SK-N-SH treated with all-trans-retinoic acid at 6 μM for 48 hours (cell line): Measurements from ENCODE around the gene GBF1.

Source experiments
- ATAC-seq: fragments of 200-7000 bp; cut with Tn5 transposase; 3 replicates; pipeline ENCODE4 v1.9.1; 2020; ENCODE audit warnings: mild to moderate bottlenecking, moderate library complexity
- ARNTL ChIP-seq: fragments of 450-650 bp; formaldehyde crosslinking; IDR thresholded peaks from 2 replicates; pipeline ENCODE4 v1.5.0; 2020; ENCODE audit warnings: low read depth, mild to moderate bottlenecking, moderate library complexity, borderline replicate concordance
- CSDC2 ChIP-seq: fragments of 250-450 bp; sonication (Bioruptor Pico); IDR thresholded peaks from 2 replicates; pipeline ENCODE4 v1.5.0; 2020; ENCODE audit warnings: mild to moderate bottlenecking, moderate library complexity
- ESRRG ChIP-seq: fragments of 250-450 bp; sonication (Bioruptor Pico); IDR thresholded peaks from 2 replicates; pipeline ENCODE4 v1.6.1; 2021; ENCODE audit warnings: mild to moderate bottlenecking
- ISL1 ChIP-seq: fragments of 250-450 bp; sonication (Bioruptor Pico); IDR thresholded peaks from 2 replicates; pipeline ENCODE4 v2.1.2; 2022; ENCODE audit warnings: mild to moderate bottlenecking, moderate library complexity
- OSR1 ChIP-seq: fragments of 250-450 bp; sonication (Bioruptor Pico); IDR thresholded peaks from 2 replicates; pipeline ENCODE4 v1.8.0; 2022; ENCODE audit warnings: moderate library complexity, mild to moderate bottlenecking, inconsistent platforms
- PPARA ChIP-seq: fragments of 250-450 bp; sonication (Bioruptor Pico); IDR thresholded peaks from 2 replicates; pipeline ENCODE4 v1.5.0; 2020; ENCODE audit warnings: mild to moderate bottlenecking, borderline replicate concordance
- RARB ChIP-seq: fragments of 250-450 bp; sonication (Bioruptor Pico); IDR thresholded peaks from 2 replicates; pipeline ENCODE4 v1.8.0; 2021; ENCODE audit warnings: mild to moderate bottlenecking, moderate library complexity
- SNAI2 ChIP-seq: fragments of 250-450 bp; sonication (Bioruptor Pico); IDR thresholded peaks from 2 replicates; pipeline ENCODE4 v1.5.0; 2020; ENCODE audit warnings: mild to moderate bottlenecking, moderate library complexity
- TCF4 ChIP-seq: fragments of 250-450 bp; sonication (Bioruptor Pico); IDR thresholded peaks from 2 replicates; pipeline ENCODE4 v1.8.0; 2021; ENCODE audit warnings: mild to moderate bottlenecking, moderate library complexity, borderline replicate concordance
- ZC3H10 ChIP-seq: fragments of 250-450 bp; sonication (Bioruptor Pico); IDR thresholded peaks from 2 replicates; pipeline ENCODE4 v1.5.1; 2021; ENCODE audit warnings: mild to moderate bottlenecking, moderate library complexity
- ZFP3 ChIP-seq: fragments of 250-450 bp; sonication (Bioruptor Pico); IDR thresholded peaks from 2 replicates; pipeline ENCODE4 v1.5.0; 2020; ENCODE audit warnings: mild to moderate bottlenecking, moderate library complexity
- ZFP30 ChIP-seq: fragments of 450-650 bp; formaldehyde crosslinking; IDR thresholded peaks from 2 replicates; pipeline ENCODE4 v1.5.0; 2022; ENCODE audit warnings: mild to moderate bottlenecking, moderate library complexity
- ZNF565 ChIP-seq: fragments of 450-650 bp; formaldehyde crosslinking; conservative IDR thresholded peaks from 2 replicates; pipeline ENCODE4 v1.5.0; 2020; ENCODE audit warnings: low read depth, mild to moderate bottlenecking, moderate library complexity
- ZNF70 ChIP-seq: fragments of 450-650 bp; formaldehyde crosslinking; IDR thresholded peaks from 2 replicates; pipeline ENCODE4 v1.5.0; 2020; ENCODE audit warnings: mild to moderate bottlenecking, moderate library complexity
- ZNF8 ChIP-seq: fragments of 450-650 bp; formaldehyde crosslinking; IDR thresholded peaks from 2 replicates; pipeline ENCODE4 v1.5.0; 2020; ENCODE audit warnings: mild to moderate bottlenecking, moderate library complexity
- TF ChIP-seq, protein P1 (sequence below): fragments of 250-450 bp; sonication (Bioruptor Pico); IDR thresholded peaks from 2 replicates; pipeline ENCODE4 v1.5.1; 2021; ENCODE audit warnings: mild to moderate bottlenecking, moderate library complexity
- TF ChIP-seq, protein P2 (sequence below): fragments of 250-450 bp; sonication (Bioruptor Pico); IDR thresholded peaks from 2 replicates; pipeline ENCODE4 v1.5.0; 2020; ENCODE audit warnings: mild to moderate bottlenecking, moderate library complexity
- TF ChIP-seq, protein P3 (sequence below): fragments of 250-450 bp; sonication (Bioruptor Pico); IDR thresholded peaks from 2 replicates; pipeline ENCODE4 v1.8.0; 2020; ENCODE audit warnings: mild to moderate bottlenecking, moderate library complexity, borderline replicate concordance
- TF ChIP-seq, protein P4 (sequence below): fragments of 250-450 bp; sonication (Bioruptor Pico); IDR thresholded peaks from 2 replicates; pipeline ENCODE4 v1.8.0; 2021; ENCODE audit warnings: low read depth, mild to moderate bottlenecking, moderate library complexity, borderline replicate concordance

The GBF1 gene

DNA sequence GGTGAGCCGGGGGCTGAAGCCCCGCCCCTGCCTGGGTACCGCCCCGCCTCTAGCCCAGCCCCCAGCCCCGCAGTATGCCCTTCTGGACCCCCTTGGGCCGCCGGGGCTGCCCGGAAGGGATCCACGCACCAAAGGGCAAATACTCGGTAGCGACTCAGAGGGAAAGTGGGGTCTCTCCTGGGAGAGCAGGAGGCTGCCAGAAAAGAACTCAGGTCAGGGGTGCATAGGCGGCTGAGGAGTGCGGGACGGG, 176.1 kb downstream of the GBF1 start:
- no peak; the same call in 2 of the 3 replicates for ATAC-seq
- TF ChIP-seq, protein P1, sequence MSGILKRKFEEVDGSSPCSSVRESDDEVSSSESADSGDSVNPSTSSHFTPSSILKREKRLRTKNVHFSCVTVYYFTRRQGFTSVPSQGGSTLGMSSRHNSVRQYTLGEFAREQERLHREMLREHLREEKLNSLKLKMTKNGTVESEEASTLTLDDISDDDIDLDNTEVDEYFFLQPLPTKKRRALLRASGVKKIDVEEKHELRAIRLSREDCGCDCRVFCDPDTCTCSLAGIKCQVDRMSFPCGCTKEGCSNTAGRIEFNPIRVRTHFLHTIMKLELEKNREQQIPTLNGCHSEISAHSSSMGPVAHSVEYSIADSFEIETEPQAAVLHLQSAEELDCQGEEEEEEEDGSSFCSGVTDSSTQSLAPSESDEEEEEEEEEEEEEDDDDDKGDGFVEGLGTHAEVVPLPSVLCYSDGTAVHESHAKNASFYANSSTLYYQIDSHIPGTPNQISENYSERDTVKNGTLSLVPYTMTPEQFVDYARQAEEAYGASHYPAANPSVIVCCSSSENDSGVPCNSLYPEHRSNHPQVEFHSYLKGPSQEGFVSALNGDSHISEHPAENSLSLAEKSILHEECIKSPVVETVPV (CRISPR knock-in tag), result no peak
- TF ChIP-seq RARB (CRISPR knock-in tag), result no peak

DNA sequence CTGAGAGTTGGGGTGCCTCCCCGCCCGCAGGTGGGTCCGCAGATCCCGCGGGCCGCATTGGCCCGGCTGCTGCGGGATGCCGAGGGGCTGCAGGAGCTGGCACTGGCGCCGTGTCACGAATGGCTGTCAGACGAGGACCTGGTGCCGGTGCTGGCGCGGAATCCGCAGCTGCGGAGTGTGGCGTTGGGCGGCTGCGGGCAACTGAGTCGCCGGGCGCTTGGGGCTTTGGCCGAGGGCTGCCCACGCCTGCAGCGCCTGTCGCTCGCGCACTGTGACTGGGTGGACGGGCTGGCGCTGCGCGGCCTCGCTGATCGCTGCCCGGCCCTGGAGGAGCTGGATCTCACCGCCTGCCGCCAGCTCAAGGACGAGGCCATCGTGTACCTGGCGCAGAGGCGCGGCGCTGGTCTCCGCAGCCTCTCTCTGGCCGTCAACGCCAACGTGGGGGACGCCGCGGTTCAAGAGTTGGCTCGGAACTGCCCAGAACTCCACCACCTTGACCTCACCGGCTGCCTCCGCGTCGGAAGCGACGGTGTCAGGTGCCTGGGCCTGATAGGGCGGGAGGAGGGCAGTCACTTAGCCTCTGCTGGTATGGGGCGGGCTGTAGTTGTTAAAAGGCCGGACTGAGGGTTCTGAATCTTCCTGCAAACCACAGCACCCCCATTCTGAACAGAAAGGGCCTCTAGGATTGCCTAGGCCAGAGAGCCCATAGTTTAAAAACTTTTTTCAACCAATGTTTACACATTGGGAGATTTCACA, 176.6 kb downstream of the GBF1 start:
- ATAC-seq, result peak; percentile 16
- TF ChIP-seq CSDC2 (CRISPR knock-in tag) (no peak), ARNTL (no peak), SNAI2 (CRISPR knock-in tag) (no peak), ZFP3 (CRISPR knock-in tag) (no peak), ZNF70 (CRISPR knock-in tag) (no peak), OSR1 (no peak), ZC3H10 (CRISPR knock-in tag) (no peak), ZNF8 (CRISPR knock-in tag) (no peak), PPARA (CRISPR knock-in tag) (no peak), ESRRG (no peak)
- TF ChIP-seq, protein P2, sequence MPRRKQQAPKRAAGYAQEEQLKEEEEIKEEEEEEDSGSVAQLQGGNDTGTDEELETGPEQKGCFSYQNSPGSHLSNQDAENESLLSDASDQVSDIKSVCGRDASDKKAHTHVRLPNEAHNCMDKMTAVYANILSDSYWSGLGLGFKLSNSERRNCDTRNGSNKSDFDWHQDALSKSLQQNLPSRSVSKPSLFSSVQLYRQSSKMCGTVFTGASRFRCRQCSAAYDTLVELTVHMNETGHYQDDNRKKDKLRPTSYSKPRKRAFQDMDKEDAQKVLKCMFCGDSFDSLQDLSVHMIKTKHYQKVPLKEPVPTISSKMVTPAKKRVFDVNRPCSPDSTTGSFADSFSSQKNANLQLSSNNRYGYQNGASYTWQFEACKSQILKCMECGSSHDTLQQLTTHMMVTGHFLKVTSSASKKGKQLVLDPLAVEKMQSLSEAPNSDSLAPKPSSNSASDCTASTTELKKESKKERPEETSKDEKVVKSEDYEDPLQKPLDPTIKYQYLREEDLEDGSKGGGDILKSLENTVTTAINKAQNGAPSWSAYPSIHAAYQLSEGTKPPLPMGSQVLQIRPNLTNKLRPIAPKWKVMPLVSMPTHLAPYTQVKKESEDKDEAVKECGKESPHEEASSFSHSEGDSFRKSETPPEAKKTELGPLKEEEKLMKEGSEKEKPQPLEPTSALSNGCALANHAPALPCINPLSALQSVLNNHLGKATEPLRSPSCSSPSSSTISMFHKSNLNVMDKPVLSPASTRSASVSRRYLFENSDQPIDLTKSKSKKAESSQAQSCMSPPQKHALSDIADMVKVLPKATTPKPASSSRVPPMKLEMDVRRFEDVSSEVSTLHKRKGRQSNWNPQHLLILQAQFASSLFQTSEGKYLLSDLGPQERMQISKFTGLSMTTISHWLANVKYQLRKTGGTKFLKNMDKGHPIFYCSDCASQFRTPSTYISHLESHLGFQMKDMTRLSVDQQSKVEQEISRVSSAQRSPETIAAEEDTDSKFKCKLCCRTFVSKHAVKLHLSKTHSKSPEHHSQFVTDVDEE (CRISPR knock-in tag), result no peak

DNA sequence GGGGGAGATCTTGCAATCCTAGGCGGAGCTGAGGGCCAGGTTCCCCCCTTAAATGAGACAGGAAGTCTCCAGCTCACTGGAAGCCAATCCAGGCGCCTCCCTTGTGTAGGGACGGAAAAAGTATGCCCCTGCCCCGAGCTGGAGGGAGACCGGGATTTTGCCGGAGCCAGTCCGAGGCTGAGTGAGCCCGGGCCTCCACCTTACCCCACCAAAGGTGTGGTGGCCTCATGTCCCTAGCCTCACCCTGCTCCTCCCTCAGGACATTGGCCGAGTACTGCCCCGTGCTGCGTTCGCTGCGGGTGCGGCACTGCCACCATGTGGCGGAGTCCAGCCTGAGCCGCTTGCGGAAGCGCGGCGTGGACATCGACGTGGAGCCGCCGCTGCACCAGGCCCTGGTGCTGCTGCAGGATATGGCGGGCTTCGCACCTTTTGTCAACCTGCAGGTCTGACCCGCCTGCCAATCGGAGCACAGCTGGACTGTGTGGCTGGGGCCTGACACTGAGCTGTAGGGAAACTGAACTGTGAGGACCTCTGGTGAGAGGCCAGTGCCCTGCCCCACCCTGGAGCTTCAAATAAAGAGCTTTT, 177.3 kb downstream of the GBF1 start:
- TF ChIP-seq SNAI2 (CRISPR knock-in tag), result no peak
- TF ChIP-seq ISL1 (CRISPR knock-in tag), result no peak
- no peak for TF ChIP-seq ZNF70 (CRISPR knock-in tag)
- TF ChIP-seq ZNF8 (CRISPR knock-in tag), result no peak
- no peak for TF ChIP-seq CSDC2 (CRISPR knock-in tag)
- TF ChIP-seq OSR1, result no peak
- TF ChIP-seq, protein P3, sequence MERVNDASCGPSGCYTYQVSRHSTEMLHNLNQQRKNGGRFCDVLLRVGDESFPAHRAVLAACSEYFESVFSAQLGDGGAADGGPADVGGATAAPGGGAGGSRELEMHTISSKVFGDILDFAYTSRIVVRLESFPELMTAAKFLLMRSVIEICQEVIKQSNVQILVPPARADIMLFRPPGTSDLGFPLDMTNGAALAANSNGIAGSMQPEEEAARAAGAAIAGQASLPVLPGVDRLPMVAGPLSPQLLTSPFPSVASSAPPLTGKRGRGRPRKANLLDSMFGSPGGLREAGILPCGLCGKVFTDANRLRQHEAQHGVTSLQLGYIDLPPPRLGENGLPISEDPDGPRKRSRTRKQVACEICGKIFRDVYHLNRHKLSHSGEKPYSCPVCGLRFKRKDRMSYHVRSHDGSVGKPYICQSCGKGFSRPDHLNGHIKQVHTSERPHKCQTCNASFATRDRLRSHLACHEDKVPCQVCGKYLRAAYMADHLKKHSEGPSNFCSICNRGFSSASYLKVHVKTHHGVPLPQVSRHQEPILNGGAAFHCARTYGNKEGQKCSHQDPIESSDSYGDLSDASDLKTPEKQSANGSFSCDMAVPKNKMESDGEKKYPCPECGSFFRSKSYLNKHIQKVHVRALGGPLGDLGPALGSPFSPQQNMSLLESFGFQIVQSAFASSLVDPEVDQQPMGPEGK, result no peak
- TF ChIP-seq TCF4 (CRISPR knock-in tag), result no peak
- TF ChIP-seq, protein P4, sequence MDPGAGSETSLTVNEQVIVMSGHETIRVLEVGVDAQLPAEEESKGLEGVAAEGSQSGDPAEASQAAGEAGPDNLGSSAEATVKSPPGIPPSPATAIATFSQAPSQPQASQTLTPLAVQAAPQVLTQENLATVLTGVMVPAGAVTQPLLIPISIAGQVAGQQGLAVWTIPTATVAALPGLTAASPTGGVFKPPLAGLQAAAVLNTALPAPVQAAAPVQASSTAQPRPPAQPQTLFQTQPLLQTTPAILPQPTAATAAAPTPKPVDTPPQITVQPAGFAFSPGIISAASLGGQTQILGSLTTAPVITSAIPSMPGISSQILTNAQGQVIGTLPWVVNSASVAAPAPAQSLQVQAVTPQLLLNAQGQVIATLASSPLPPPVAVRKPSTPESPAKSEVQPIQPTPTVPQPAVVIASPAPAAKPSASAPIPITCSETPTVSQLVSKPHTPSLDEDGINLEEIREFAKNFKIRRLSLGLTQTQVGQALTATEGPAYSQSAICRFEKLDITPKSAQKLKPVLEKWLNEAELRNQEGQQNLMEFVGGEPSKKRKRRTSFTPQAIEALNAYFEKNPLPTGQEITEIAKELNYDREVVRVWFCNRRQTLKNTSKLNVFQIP, result no peak
- TF ChIP-seq ZNF565 (CRISPR knock-in tag), result no peak
- no peak for TF ChIP-seq ZFP30 (CRISPR knock-in tag)
- TF ChIP-seq, protein P2 (CRISPR knock-in tag), result no peak
- no peak for TF ChIP-seq ZC3H10 (CRISPR knock-in tag)
- no peak for TF ChIP-seq ZFP3 (CRISPR knock-in tag)
- no peak for TF ChIP-seq ESRRG
- peak; percentile 56 for ATAC-seq
